ENCODE measurements around the gene SEC63.

The SEC63 gene

DNA sequence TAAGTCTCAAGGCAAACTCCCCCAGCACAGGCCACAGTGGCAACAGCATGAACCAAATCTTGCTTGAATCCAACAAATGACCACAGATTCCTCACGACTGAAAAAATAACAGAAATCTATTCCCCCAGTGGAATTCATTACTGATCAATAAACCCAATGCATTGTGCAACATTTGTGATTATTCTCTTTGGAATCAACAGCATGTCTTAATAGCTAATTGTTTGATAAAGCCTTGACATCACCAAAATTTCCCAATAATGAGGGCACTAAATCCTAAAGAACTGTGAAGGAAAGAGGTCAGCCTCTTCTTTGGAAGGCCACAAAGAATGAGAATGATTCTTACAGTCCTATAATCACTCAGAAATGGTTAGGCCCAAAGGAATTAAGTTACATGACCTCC lies 139.7 kb downstream of the SEC63 start:
- DNase-seq (ENCODE audit: low read depth), result no peak

DNA sequence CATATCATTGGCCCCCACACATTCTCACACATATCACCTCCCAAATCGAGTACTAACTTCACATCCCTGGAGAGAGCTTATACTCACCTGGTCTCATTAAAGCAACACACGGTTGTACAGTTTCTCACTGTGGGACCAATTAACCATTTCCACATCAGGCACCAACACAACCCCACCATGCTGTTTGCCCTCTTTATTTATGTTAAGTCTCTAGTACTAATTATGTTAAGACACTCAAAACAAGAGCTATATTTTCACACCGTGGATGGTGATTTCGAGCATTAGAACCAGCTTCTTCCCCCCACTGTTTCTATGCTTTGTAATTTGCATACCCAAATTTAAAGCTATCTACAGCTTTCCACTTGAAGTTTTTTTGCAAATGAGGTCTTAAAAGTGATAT lies 140.2 kb downstream of the SEC63 start:
- DNase-seq (ENCODE audit: low read depth), result no peak
